ENCODE results near the gene HYLS1. TPM values are rescaled to one million over a fixed set of nuclear protein-coding genes. Genes with fewer than 3 reads are reported as not detected.

HYLS1 gene, protein sequence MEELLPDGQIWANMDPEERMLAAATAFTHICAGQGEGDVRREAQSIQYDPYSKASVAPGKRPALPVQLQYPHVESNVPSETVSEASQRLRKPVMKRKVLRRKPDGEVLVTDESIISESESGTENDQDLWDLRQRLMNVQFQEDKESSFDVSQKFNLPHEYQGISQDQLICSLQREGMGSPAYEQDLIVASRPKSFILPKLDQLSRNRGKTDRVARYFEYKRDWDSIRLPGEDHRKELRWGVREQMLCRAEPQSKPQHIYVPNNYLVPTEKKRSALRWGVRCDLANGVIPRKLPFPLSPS
- 14.7 to 17.8 TPM (median 17.5 TPM) in 5 replicates for total RNA-seq (2022; extraction: Qiagen RNA extraction; ENCODE audit: low read depth)

DNA sequence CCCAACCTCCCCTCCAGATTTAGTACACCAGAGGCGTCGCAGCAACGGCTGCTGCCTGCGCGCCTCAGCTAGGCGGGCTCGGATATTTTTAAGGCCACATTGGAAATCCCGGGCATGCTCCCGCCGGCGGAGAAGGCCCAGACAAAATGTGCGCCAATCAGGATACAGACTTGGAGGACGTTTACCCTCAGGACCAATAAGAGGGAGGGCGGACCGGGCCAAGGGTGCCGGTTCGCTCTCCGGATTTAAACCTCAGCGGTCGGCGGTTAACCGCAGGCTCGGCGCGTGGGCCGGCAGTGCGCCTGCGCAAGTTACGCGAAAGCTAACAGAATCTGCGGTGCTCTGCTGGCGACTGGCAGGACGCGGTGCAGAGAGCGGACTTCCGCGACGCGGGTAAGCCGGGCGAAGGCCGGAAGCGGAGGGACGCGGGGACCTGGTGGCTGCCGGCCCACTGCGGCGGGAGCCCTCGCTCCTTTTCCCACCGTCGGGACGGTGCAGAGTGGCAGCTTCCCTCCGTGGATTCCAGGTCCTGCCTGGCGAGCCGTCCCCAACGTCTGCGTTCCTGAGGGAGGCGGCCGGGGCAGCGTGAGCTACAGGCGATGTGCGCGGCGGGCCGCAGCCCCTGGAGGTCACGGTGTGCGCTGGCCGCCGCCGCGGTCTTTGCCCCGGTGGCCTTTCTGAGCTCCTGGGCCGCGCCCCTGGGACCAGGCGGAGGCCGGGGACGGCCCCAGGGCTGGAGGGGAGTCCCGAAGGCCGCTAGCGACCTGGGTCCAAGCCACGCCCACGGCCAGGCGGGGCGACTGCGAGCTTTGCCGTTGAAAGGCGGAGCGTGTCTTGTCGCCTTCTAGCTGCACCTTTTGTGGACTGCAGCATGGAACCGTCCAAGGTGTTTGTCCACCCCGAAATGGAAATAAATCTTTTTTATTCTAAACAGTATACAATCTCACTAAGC, at the start of gene HYLS1:
Gene HYLS1, plus strand, starts transcription at position 296 of the 952 bp plus-strand sequence. CDS start 11,701 bp downstream, outside the sequence.

DNA sequence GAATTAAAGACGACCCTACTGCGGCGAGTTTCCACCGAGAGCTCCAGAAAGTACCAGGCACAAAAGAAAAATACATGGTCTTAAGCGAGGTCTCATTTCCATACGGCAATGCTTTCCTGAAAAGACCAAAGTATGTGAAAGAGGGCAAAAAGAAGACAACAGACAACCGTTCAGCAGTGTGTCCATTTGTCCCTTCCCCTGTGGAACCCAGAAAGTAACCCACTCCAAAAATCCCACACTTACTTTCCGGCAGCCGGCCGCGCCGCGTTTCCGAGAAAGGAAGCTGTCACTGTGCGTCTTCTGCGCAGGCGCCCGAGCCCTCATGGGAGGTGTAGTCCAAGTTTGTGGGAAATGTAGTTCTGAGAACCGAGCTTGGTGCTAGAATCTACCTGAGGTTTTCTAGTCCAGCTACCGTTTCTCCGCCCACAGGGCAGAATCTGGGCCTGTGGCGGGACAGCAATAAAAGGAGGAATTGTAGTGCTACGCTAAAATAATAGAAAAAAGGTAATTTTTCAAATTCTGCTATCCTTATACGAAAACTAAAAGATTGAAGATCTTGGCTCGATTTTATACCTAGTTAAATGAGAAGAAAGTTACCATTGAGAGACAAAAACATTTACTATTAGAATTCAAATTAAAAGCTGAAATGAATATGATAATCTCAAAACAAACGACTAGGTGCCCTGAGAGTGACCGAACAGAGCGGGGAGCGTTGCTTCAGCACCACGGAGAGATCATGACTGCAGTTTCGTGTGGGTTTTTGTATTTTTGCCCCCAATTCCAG, 15.7 kb downstream of the HYLS1 start, which contains the start of gene PUS3:
Gene PUS3, minus strand, starts transcription at position 280 of the 784 bp plus-strand sequence. CDS start 6,922 bp downstream, outside the sequence.

DNA sequence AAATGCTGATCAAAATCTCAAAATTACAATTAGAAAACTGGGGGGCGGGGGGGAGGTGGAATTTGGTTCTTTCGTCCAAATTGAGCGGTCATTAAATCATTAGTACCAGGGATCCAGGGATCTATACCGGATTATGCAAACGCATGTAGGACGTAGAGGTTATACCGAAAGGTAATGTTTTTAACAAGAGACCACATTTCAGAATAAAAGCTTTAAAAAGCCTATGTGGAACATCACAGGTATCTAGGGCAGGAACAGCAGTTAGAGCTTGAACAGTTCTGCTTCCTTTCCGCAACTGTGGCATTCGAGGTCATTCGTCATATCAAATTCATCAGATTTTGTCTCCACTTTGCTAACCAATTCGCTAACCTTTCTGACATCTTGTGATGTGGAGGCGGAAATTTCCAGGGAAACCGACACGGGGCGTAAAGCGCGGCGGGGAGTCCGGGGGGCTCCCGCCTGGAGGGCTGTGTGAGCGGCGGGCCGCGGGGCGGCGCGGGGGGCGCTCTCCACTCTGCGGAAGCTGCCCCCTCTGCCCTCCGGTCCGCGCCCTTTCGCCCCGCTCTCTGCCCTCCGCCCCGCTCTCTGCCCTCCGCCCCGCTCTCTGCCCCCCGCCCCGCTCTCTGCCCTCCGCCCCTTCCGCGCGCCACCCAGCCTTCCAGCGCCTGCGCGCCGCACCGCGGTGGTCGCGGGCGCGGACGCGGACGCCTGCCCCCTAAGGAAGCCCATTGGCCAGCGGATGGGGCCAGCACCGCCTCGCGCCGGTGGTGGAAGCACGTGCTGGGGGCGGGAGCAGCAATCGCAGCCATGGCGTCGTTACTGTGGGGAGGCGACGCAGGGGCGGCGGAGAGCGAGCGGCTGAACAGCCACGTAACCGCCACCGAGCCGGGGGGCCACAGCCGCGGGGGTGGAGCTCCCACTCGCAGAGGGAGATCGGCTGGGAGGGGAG, 16.5 kb downstream of the HYLS1 start, which contains the start of gene DDX25:
Gene DDX25, plus strand, starts transcription at position 798 of the 949 bp plus-strand sequence. Its CDS starts 10 bp downstream, at position 808.

DNA sequence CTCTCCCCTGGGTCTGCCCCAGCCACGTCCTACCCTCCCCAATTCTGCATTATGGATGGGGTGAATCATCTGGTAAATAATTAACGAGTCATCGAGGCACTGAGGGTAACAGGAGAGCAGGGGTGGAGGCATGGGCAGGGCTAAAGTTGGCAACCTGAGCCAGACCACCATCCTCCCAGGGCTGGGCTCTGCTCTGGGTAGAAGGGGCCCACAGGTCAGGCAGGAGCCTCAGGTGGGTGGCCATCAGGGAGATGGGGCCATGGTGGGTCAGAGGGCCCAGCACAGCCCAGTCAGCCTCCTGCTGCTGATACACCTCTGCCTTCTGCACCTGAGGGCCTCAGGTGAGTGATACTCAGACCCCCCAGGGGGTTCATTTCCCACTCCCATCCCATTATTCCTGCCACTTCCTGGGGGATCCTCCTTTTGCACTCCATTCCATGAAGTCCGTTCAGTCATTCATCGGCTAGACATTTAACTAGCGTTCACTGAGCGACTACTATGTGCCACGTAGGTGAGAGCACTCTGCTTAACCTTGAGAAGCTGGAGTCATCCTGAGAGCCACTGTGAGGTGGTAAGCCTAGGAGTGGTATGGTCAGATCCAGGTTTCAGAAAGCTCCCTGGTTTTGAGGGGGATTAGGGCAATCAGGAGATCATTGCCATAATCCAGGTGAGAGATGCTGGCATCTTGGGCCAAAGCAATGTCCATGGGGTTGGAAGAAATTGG, 58.5 kb downstream of the HYLS1 start, which contains the start of gene VSIG10L2:
Gene VSIG10L2, plus strand, starts transcription at position 248 of the 724 bp plus-strand sequence. Its CDS starts 12 bp downstream, at position 260.

Other genes starting within 250 kb of the HYLS1 start
- gene ACRV1, start 206.8 kb upstream of the HYLS1 start, total RNA-seq (2022; extraction: Qiagen RNA extraction; ENCODE audit: low read depth): not detected in 5 replicates
- gene PATE1, start 141.4 kb upstream of the HYLS1 start, total RNA-seq (2022; extraction: Qiagen RNA extraction; ENCODE audit: low read depth): not detected in 5 replicates
- not detected in 5 replicates for gene PATE2, start 108.8 kb upstream of the HYLS1 start, total RNA-seq (2022; extraction: Qiagen RNA extraction; ENCODE audit: low read depth)
- not detected in 5 replicates for gene PATE3, start 99.5 kb upstream of the HYLS1 start, total RNA-seq (2022; extraction: Qiagen RNA extraction; ENCODE audit: low read depth)
- not detected in 5 replicates for gene PATE4, start 54.4 kb upstream of the HYLS1 start, total RNA-seq (2022; extraction: Qiagen RNA extraction; ENCODE audit: low read depth)
- gene PUS3, start 15.5 kb downstream of the HYLS1 start, total RNA-seq (2022; extraction: Qiagen RNA extraction; ENCODE audit: low read depth): 6.9 to 9.7 TPM (median 7.9 TPM) in 5 replicates
- 0.04 to 0.32 TPM (median 0.06 TPM) in 3 of 5 replicates, not detected in the others for gene DDX25, start 16.8 kb downstream of the HYLS1 start, total RNA-seq (2022; extraction: Qiagen RNA extraction; ENCODE audit: low read depth)
- gene VSIG10L2, start 58.4 kb downstream of the HYLS1 start, total RNA-seq (2022; extraction: Qiagen RNA extraction; ENCODE audit: low read depth): 0.01 TPM in 1 of 5 replicates, not detected in the others
- 2.0 to 4.1 TPM (median 3.4 TPM) in 5 replicates for gene CDON, start 175.2 kb downstream of the HYLS1 start, total RNA-seq (2022; extraction: Qiagen RNA extraction; ENCODE audit: low read depth)